Colon (tissue), 2 donors: ENCODE results near the gene OARD1.
"Not testable (repeated sequence)": the region's sequence is repeated elsewhere in the genome, so short reads cannot be mapped to it uniquely, and the experiment has no call there.

Source experiments
- FAIRE-seq: peaks from 2 replicates; lab custom pipeline; 2012; peaks lifted over from hg19 to GRCh38; lab: Jason Lieb, UNC
- donor health status: control.
- donor health status: control.

The OARD1 gene, protein sequence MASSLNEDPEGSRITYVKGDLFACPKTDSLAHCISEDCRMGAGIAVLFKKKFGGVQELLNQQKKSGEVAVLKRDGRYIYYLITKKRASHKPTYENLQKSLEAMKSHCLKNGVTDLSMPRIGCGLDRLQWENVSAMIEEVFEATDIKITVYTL

DNA sequence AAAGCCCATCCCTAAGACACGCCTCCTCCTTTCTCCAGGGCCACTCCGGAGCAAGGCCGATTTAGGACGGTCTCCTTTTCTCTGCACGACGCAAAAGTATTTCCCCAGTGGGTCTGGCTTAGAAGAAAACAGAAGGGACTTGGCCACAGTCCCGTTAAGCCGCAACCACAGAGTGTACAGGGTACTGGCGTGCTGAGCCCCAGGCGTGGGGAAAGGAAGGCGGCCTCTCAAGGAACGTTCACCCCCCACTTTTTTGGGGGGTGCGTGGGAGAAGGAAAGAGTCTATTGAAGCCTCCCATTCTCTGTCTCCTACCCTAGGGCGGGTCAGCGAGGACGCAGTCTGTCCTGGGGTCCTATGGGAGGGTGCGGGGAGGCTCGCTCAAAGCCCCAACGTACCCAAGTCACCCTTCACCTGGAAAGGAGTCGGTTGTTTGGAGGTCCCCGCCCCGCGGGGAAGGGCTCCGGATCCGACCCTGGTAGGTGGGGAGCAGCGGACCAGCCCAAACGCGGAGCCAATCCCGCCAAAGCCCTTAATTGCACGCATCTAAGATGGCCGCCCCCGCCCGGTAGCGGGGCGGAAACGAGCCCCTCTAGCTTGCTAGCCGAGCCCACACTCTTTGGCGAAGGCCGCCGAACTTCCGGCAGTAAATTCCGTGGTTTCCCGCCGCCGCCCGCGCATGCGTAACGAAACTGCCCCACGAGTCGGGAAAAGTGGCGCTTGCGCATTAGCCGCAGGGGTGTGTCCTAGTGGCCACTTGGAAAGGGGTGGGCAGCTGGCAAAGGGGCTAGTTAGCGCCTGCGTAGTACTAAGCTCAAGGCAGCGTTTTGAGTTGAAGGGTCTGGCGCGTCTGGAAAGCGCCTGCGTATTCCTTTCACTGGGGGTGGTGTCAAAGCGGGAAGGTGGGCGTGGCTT, at the start of gene OARD1:
Gene OARD1, minus strand, starts transcription at position 434 of the 913 bp plus-strand sequence. CDS start 722 bp downstream, outside the sequence.
- FAIRE-seq, result no peak

DNA sequence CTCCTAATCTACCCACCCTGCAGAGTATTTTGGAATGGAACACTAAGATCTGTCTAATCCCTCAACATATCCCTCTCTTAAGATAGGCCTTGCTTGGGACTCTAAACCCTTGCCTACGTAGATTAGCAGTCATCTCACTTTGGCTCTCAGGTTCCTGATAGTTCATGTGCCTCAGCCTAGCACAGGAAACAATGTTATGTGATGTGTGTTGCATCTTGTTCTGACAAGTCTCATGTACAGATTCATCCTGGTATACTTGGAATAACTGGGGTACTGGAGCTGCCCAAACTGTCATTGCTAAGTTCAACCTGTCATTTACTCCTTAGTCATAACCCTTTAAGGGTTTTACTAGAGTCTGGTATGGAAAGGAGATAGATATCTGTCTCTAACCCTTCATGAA, 47.9 kb upstream of the OARD1 start:
- FAIRE-seq, result no peak

DNA sequence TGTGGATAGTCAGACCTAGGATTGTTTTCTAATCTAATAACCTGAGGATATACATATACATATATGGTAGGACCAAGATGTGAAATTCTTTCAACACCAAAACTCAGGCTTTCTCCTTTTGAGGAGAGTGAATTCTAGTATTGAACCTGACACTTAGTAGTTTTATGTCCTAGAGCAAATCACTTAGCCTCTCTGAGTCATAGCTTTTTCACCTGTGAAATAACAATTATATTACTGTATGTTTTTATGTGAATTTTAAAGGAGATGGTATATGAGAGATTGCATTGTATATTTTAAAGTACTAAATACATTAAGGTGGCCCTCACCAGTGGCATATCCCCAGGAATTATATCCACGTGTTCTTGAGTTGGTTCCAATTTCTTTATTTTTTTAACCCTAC, 47.4 kb upstream of the OARD1 start:
- FAIRE-seq, result no peak

DNA sequence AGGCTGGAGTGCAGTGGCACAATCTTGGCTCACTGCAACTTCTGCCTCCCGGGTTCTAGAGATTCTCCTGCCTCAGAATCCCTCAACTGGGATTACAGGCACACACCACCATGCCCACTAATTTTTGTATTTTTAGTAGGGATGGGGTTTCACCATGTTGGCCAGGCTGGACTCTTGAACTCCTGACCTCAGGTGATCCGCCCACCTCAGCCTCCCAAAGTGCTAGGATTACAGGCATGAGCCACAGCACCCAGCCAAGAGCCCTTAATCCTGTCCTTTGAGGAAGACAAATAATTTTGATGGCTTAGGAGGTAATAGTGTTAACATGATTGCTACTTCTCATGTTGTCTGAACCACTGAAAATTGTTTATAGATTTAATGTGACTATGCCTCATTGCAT, 42.9 kb upstream of the OARD1 start:
- not testable (repeated sequence) for FAIRE-seq

DNA sequence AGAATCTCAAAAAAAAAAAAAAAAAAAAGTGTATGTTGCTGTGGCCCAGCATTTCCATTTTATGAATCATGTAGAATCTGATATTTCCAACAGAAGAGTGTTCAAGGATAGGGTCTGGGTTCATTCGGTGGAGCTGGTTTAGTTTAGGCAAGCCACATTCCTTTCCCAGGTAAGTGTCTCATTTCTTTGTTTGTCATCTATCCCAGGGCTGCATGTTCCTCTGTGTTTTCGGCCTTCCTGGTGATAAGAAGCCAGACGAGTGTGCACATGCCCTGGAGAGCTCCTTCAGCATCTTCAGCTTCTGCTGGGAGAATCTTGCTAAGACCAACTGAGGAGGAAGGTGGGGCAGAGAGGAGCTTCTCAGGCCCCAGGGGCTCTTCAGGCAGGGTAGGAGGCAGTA, 38.9 kb upstream of the OARD1 start:
- FAIRE-seq, result no peak

DNA sequence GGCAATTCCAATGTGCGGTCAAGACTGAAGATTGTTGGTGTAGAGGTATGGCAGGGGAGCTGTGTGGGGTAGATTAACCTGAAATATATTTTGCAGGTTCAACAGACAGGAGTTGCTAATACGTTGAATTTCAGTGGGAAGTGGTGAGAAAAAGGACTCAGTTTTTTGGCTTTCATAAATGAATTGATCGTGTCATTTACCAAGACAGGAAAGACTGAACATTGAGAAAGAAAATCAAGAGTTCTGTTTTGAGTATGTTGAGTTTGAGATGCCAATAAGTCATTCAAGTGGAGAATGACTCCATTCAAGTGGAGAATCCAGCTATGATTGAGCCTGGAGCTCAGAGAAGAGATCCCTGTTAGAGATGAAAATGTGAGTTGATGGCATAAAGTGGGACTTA, 31.7 kb upstream of the OARD1 start:
- FAIRE-seq, result no peak

DNA sequence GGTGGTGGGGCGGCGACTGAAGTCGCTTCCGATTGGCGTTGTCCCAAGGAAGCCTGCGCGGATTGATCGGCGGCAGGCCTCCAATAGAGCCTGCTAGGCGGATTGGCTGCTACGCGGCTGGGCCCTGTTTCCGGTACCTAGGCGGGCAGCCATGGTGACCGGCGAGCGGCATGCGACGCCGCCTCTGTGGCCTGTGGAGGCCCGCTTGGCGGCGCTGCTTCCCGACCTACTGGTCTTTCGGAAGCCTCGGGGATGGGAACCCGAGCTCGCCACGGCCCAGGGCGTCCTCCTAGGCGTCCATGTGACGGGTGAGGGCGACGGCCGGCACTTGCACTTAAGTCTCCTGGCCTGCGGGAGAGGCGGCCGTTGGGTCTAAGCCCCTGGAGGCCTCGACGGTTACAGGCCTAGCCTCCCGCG, 28.7 kb upstream of the OARD1 start:
- FAIRE-seq, result no peak

DNA sequence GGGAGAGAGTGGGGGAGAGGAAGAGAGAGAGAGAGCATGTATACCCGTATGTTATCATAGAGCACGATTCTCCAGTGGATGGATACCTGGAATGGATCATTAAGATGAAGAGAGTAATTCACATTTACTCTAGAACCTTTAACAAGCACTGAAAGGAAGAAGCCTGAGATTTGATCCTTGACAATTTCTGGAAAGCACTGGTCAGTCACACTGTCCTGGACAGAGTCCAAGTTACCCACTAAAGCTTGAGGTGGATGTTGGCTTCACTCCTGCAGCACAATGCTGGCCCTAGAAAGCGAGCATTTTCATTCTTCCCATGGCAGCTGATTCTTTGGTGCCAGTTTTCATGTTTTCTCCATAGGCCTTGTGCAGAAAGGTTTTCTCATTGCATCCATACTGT, 26.2 kb upstream of the OARD1 start:
- FAIRE-seq, result no peak

DNA sequence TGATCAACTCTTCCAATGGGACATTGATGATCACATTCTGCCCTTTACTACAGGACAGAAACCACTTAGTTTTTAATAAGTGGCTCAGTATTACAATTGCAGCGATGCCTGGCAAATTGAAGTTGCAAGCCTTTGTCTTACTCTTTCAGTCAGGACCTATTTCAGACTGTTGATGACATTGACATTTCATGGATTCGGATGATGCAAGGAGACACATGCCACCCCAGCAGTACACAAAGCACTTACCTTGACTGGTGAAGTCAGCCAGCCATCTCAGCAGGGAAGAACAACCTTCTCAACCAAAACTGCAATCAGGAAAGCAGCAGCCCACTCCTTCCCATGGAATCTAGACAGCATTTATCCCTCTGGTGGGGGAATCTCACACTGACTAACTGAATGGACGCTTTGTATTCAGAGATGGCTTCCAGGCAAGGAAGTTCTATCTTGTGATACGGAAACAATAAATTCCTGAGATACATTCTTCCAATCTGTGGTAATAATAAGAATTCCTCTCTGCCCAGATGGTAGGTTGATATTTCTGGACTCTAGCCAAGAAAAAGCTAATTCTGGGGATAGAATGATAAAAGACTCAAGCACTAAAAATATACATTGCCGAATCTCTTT, 25.4 kb upstream of the OARD1 start:
- no peak for FAIRE-seq

DNA sequence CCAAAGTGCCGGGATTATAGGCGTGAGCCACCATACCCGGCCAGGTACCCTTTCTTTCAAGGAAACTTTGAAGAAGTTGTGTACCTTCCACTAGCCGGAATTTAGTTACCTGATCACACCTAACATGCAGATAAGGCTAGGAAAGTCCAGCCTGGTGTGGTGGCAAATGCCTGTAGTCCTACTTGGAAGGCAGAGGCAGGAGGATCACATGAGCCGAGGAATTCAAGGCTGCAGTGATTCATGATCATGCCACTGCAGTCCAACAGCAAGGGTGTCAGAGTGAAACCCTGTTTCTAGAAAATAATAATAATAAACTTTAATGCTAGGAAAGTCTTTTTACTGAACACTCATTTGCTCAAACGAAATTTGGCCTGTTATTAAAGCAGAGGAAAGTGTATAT, 21.6 kb upstream of the OARD1 start:
- FAIRE-seq, result no peak

DNA sequence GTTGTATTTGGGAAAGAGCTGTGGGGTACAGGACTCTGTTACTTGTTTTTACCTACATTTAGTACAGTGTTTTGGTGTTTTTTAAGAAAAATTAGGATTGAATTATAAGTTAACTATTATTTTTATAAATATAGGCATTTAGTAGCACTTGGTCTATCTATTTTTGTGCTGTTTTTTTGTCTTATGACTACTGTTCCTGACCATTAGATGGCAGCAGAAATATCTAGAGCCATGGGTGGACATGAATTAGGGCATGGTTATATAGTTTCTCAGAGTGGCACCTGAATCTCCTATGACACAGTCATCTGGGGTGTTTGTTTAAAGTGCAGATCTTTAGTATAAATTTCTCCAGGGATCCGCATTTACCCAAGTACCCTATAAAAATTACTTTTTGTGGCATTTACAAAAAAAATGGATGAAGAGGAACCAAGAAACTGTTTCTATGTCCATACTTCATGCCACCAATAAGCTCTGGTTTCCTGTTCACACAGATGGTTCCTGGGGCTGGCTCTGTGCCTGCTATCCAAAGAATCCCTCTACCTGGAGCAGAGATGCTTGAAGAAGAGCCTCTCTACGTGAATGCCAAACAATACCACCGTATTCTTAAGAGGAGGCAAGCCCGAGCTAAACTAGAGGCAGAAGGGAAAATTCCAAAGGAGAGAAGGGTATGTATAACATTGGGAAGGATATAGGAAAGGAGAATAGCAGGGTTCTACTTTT, 20.4 kb upstream of the OARD1 start:
- FAIRE-seq, result no peak

DNA sequence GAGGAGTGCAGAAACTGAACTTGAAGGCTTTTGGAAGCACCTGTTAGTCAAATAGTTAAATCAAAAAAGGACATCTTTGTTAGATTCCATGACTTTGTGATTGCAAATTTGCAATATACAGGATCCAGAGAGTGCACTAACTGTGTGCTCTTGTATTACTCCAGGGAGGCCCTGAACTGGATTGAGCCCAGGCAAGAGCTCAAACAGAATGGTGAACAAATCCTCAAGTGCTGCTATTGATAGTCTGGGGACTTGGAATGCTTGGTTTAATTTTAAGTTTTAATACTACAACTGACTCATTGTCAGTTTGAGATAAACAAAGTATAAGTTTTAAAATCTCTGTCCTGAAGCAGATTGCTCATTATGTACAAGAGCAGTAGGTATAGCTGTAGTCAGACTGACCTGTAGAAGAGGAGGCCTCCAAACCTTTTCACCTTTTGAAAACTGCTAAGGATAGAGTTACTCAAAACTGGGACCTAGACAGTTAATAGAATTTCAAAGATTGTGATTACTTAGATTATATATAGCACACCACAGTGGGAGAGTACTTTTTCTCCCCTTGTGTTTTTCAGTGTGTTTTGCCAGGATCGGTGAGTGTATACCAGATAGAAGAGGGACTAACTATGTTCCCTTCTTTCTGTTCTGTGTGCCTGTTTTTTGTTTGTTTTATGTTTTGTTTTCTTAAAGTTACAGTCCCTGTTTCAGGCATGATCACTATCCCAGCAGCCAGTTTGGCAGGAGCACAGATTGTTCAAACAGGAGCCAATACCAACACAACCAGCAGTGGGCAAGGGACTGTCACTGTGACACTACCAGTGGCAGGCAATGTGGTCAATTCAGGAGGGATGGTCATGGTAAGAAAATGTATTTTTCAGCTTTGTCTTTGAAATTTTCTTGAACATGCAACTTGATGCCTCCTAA, 18.9 kb upstream of the OARD1 start:
- FAIRE-seq, result no peak

DNA sequence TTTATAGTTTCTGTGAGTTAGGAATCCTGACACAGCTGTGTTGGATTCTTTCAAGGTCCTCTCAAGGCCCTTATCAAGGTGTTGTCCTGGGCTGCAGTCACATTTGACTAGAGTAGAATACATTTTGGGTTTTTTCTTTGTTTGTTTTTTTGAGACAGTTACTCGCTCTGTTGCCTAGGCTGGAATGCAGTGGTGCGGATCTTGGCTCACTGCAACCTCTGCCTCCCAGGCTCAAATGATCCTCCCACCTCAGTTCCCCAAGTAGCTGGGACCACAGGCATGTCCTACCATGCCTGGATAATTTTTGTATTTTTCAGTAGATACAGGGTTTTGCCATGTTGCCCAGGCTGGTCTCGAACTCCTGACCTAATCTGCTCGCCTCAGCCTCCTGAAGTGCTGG, 16.3 kb upstream of the OARD1 start:
- no peak for FAIRE-seq

DNA sequence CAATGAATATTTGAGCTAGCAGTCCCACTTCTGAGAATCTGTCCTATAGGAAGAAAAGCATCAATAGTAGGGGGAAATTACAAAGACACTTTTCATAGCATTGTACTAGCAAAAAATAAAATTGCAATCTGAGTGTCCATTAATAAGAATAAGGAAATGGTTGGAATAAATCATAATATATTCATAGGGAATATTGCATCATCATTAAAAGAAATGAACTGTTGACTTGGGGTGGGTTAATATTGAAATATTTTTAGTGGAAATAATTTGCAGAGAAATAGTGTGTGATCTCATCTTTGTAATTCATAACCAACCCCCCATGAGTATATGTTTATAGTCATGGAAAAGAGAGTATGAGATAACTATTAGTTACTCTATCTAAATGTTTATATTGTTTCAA, 13.0 kb upstream of the OARD1 start:
- no peak for FAIRE-seq

DNA sequence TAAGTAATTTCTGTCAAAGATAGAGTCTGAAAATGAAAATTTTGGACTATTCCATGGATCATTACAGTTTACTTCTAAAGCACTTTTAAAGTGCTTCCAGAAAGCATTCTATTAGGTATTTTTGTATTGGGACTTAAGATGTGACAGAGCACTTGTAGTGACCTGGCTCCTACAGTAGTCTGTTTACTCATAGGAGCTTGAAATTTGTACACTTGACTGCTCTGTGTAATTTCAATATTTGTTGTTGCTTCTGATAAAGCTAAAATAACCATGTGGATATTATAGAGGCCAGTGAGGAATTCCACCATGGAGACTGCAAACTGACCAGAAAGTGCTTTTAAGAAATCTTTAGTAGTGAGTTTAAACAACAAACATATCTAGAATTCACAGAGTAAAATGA, 10.9 kb upstream of the OARD1 start:
- FAIRE-seq, result no peak

DNA sequence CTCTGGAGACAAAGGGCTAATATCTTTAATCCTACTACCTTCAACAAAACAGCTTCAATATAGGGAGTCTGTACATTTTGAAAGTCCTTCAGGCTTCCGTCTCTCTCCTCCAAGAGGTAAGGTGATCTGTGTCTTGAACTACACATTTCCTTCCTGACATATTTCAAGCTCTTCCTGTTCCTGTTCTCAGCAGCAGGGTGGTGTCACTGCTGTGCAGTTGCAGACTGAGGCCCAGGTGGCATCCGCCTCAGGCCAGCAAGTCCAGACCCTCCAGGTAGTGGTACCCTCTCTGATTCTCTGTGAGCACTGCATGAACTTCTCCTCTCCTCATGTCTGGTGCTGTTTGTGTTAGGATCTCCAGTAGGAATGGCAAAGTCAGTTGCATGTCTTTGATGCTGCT, 8.5 kb upstream of the OARD1 start:
- FAIRE-seq, result no peak

DNA sequence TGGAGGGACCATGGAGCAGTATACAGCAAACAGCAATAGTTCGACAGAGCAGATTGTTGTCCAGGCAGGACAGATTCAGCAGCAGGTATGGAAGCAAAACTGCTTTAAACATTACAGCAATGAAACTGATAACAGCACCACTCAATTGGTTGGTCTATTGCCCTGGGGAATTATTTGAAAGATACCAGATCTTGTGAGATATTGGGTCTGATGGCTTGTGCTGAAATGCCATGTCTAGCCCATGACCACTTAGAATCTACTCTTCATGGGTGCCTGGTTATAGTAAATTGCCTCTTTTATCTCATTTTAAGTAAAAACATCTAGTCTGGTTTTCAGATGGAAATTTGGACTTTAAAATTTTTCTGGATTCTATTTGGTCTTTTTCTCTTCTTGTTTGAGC, 6.9 kb upstream of the OARD1 start:
- no peak for FAIRE-seq

DNA sequence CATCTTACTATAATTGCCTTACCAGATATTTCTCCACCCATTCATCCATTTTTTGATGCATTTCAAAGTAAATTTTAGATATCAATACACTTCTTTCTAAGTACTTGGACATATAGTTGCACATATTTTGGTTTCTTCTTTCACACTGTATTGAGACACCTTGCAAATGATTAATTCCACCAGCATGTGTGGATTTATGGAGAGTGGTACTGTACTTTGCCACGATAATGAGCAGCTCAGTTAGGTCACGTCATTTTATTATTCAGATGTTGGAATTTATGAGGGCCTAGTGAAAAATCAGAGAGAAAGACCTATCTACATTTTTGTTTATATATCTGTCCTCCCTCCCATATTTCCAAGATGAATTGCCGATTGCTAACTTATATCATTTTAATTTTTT, 5.9 kb upstream of the OARD1 start:
- no peak for FAIRE-seq

DNA sequence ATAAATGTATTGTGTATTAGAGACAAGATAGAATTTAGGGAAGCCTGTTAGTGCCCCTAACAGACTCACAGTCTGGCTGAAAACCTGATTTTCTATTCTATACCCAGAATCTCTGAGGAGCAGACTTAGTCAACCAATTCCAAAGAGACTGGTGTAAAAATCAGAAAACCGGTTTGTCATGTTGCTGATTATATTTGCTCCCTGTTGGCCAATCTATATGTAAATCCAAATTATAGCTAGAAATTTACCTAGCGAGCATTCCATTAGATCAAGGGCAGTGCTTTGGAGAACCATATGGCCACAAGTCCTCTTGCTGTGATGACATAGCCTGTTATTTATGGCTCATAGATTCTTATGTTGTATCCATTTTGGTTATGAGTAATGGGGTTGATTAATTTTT, 5.4 kb upstream of the OARD1 start:
- no peak for FAIRE-seq

DNA sequence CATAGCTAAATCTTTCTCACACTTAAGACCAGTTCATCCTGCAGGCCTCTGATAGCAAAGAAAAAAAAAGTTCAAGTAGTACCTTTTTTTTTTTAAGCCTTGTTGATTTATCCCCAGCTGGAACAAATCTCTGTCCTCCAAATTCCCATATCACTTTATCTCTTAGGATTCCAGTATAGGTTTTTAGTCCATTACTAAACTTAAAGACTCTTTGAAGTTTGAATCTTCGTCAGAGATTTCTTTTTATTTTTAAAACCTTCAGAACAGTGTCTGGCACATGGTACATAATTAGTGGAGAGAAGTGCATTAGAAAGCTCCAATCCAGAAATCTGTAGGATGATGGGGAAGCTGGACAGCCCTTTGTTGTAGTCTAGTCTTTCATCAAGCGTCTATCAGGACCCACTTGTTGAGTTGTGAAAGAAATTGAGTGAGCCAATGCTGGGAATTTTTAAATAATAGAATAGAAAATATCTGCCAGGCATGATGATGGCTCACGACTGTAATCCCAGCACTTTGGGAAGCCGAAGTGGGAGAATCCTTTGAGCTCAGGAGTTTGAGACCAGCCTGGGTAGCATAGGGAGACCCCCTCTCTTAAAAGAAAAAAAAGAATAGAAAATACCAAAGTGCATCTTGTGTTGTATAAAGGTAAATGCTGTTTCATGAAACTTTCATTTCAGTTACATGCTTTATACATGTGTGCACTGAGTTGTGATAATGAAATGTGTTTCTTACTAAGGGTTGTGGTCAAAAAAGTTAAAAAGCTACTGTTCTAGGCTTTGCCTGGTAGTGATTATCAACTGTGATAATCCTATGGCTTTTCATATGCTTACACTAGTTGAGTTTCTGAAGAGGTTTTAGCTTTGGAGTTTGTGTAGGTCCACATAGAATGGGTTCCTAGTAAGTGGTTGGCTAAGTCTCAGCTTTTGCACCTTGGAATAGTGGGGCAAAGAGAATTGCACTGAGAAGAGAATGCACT, 3.8 kb upstream of the OARD1 start:
- FAIRE-seq, result no peak
